GM21619 (cell line): ENCODE measurements around the gene SLC4A4.
"Not testable (repeated sequence)": the region's sequence is repeated elsewhere in the genome, so short reads cannot be mapped to it uniquely, and the experiment has no call there.

Source experiments
- ATAC-seq: cut with Tn5 transposase; IDR thresholded peaks from one replicate; pipeline ENCODE4 v1.9.1; 2021; ENCODE audit not compliant: unreplicated experiment

Gene SLC4A4

DNA sequence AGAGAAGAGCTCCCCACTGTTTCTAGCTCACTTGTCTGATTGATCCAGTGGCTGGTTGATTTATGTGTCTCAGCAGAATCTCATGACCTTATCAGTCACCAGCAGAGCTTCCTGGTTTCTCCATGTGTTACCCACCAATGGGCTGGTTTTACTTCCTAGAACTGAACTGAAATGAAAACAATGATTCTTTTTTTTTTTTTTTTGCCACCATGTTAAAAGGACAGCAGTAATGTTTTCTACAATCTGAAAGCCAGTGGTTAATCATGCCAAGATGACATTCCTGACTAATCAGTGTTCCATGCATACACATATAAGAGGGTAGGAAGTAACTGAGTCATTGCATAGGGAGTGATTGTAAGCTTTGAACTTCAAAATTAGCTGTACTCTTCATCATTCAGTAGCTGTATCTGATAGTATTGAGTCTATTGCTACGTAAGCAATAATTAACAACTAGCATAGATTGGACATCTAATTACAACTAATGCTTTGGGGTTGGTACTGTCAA lies 67.7 kb downstream of the SLC4A4 start:
- no peak for ATAC-seq

DNA sequence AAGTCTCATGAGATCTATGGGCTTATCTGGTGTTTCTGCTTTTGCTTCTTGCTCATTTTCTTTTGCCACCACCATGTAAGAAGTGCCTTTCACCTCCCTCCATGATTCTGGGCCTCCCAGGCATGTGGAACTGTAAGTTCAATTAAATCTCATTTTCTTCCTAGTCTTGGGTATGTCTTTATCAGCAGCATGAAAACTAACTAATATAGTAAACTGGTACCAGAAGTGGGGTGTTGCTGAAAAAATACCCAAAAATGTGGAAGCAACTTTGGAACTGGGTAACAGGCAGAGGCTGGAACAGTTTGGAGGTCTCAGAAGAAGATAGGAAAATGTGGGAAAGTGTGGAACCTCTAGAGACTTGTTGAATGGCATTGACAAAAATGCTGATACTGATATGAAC lies 70.1 kb downstream of the SLC4A4 start:
- ATAC-seq: not testable (repeated sequence)

- ATAC-seq: no peak
Measured at GRCh38 chr4:71411981-71412380, 73.2 kb downstream of the SLC4A4 start.

GRCh38 chr4:71415491-71415890 lies 76.7 kb downstream of the SLC4A4 start:
- ATAC-seq: no peak

DNA sequence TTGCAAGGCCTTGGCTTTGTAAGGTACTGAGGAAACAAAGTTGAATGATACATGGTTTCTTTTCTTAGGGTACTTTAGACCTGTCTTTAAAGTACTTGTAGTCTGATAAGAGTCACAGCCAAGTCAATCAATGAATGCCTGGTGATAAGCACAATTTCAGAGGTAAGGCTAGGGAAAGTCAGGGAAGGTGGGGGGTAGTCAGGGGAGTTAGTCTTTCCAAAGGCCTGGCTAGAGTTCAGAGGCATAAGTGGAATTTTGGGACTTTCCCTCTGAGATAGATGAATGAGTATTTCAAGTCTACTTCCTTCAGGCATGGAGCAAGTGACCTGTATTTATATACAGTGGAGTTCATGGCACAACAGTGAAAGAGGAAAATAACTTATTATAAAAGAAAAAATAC lies 78.3 kb downstream of the SLC4A4 start:
- no peak for ATAC-seq

DNA sequence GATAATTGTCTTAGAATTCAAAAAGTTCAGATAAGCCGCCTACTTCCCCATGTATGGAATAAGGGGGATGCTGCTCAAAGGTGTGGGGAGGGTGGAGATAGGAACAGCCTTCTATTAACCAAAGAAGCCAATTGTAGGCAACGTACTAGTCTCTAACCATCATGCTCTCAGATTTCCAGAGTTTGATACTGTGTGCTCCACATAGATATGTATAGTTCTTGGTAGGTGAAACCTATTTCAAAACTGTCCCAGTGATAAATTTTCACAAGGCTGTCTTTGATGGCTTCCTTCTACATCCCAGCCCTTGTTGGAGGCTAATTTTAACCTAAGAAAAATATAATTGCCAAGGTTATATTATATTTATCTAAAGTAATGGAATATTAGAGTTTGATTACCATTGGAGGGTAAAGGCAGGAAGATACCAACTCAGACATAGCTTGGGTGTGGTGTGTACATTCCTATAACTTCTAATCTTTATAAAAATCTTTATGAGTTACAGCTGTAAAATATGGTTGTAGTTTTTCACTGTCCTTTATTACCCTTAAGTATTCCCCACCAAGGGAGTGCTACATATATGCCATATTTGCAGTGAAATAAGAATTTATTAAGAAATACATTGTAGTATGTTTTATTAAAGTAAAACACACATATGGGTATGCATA lies 87.7 kb downstream of the SLC4A4 start:
- ATAC-seq: no peak

DNA sequence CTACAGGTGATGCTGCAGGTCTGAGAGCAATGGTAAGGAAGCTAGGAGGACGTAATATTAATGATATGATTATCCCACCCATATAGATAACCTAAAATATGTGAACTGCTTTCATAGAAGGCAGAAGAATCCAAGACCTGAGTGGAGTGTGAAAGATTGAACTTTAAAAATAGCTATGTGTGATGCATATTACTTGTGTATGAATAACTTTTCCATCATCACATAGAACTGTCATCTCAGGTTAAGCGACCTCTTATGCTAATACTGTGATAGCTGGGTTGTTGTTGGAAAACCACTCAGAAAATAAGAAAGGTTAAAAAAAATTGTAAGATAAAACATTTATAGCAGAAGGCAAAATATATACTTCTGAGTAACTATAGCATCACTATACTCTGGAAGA lies 90.3 kb downstream of the SLC4A4 start:
- ATAC-seq: no peak

GRCh38 chr4:71429962-71430361 lies 91.1 kb downstream of the SLC4A4 start:
- ATAC-seq: no peak

DNA sequence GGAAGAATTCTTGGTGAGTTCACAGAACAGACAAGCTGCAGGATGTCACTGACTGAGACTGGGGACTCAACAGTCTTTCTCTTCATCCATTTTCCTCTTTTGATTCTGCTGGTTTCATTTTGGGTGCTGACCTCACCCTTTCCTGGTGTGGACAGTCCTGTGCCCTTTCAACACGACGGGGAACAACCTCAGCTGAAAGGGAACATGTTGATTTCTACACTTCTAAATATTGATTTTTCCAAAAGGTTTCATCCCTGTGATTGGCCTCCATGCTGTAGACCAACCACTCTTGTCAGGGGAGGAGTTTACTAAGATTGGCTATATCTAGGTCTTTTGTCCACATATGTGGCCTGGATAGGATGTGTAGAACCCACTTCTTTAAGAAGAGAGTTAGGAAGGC lies 91.8 kb downstream of the SLC4A4 start:
- ATAC-seq: no peak

GRCh38 chr4:71440612-71441011 lies 101.8 kb downstream of the SLC4A4 start:
- no peak for ATAC-seq

- ATAC-seq: no peak
Measured at GRCh38 chr4:71441186-71442169, 102.7 kb downstream of the SLC4A4 start.

- no peak for ATAC-seq
Measured at GRCh38 chr4:71442336-71442735, 103.5 kb downstream of the SLC4A4 start.

DNA sequence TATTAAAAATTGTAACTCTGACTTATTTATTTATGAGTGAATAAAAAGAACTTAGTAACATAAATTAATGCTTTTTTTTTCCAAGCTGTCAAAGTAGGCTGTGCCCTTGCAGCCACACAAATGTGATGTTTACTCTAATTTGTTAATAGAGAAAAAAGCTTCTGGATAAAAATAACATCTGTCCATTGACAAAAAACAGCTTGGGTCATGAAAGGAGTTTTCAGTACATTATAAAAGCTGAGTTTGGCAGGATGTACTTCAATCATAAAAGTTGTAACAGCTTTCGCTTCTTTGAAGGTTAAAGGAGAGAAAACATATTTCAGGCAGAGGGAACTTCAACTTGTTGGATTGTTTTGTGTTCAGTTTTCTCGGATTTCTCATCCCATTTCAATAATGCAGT lies 105.6 kb downstream of the SLC4A4 start:
- ATAC-seq: no peak

- no peak for ATAC-seq
Measured at GRCh38 chr4:71445811-71446210, 107.0 kb downstream of the SLC4A4 start.

DNA sequence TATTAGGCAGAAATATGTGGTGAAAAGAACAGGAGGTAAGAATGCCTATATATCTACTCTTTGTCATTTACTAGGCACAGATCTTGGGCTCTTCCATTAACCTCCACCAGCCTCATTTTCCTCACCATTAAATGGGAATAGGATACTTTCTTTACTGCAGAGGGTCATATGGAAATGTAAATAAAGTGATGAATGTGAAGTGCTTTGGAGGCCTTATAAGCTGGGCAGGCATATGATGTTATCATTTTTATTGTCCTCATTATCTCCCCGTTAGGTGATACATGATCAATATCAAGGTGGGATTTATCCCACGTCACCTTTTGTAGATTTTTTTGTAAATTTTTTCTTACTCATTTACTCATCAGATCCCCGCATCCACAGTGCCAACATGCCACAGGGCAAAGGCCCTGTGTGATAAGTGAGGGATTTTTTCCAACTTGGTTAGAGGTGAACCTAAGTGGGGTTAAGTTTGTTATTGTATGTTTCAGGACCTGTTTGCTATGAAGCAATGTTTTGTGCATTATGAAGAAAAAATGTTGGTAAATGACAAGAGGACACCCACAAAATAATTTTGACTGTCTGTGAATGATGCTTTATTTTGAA lies 107.8 kb downstream of the SLC4A4 start:
- ATAC-seq: no peak

- no peak for ATAC-seq
Measured at GRCh38 chr4:71449040-71449439, 110.2 kb downstream of the SLC4A4 start.

- ATAC-seq: no peak
Measured at GRCh38 chr4:71449878-71450277, 111.1 kb downstream of the SLC4A4 start.

GRCh38 chr4:71453531-71453930 lies 114.7 kb downstream of the SLC4A4 start:
- no peak for ATAC-seq

DNA sequence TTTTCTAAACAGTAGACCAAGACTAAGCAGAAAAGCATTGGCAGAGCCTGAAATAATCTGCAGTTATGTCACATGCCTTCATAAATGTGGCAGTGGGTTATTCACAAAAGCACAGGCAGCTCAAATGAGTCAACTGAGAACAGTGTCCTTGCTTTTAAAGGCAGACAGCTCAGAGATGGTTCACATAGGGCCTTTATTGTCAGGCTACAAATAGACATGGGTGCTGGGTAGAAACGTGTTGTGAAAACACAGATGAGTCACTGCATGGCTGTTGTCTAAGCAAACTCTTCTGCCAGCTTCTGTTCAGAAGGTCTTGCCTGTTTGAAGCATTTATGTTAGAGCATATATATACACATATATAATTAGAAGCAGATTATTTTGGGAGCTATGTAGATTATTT lies 118.0 kb downstream of the SLC4A4 start:
- no peak for ATAC-seq

- ATAC-seq: no peak
Measured at GRCh38 chr4:71460371-71460770, 121.6 kb downstream of the SLC4A4 start.

DNA sequence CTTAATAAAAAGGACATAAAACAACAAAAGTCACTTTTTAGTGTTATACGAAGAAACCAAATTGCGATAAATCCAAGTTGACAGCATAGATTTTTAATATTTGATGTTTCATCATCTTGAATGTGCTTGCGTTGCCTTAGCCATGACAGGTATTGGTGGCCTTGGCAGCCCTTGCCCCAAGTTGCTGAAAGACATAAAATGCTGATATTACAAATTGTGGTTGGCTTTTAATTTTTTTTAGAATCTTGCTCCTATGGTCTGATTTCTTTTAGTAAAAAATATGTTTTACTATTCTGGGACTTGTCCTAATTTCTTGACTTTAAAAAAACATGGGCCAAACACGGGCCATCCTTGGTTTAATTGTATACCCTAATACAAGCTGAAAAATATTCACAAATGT lies 122.6 kb downstream of the SLC4A4 start:
- no peak for ATAC-seq

- ATAC-seq: no peak
Measured at GRCh38 chr4:71466775-71467174, 128.0 kb downstream of the SLC4A4 start.
